ENCODE results near the gene EMILIN2. TPM values are rescaled to one million over a fixed set of nuclear protein-coding genes. Genes with fewer than 3 reads are reported as not detected.
"Not testable (repeated sequence)": the region's sequence is repeated elsewhere in the genome, so short reads cannot be mapped to it uniquely, and the experiment has no call there.

EMILIN2 gene
- polyA plus RNA-seq (ENCODE audit: insufficient read length), result 11.8 TPM
- long read RNA-seq, donor 1, full-length matches to known transcripts, result 7 of 7 reads
- long read RNA-seq, donor 1, partial matches to known transcripts, result 0 of 7 reads
- long read RNA-seq, donor 1, other reads (novel, unspliced or antisense), result 0 of 7 reads
- long read RNA-seq, donor 2, full-length matches to known transcripts, result 7 of 7 reads
- long read RNA-seq, donor 2, partial matches to known transcripts, result 0 of 7 reads
- long read RNA-seq, donor 2, other reads (novel, unspliced or antisense), result 0 of 7 reads
- long read RNA-seq, donor 3, partial matches to known transcripts, result 0 of 3 reads
- long read RNA-seq, donor 3, other reads (novel, unspliced or antisense), result 0 of 3 reads
- long read RNA-seq, donor 4, result 0 reads
- long read RNA-seq, donor 5, full-length matches to known transcripts, result 7 of 20 reads
- long read RNA-seq, donor 5, partial matches to known transcripts, result 13 of 20 reads
- long read RNA-seq, donor 5, other reads (novel, unspliced or antisense), result 0 of 20 reads
- long read RNA-seq, donor 6, full-length matches to known transcripts, result 5 of 5 reads
- long read RNA-seq, donor 6, partial matches to known transcripts, result 0 of 5 reads
- long read RNA-seq, donor 6, other reads (novel, unspliced or antisense), result 0 of 5 reads
- long read RNA-seq, donor 7, transcript EMILIN2-203 (4 exons, 775 nt), result major isoform, 9 of 9 reads
- long read RNA-seq, donor 7, partial matches to known transcripts, result 0 of 9 reads
- long read RNA-seq, donor 7, other reads (novel, unspliced or antisense), result 0 of 9 reads
- long read RNA-seq, donor 8, partial matches to known transcripts, result 0 of 3 reads
- long read RNA-seq, donor 8, other reads (novel, unspliced or antisense), result 0 of 3 reads

DNA sequence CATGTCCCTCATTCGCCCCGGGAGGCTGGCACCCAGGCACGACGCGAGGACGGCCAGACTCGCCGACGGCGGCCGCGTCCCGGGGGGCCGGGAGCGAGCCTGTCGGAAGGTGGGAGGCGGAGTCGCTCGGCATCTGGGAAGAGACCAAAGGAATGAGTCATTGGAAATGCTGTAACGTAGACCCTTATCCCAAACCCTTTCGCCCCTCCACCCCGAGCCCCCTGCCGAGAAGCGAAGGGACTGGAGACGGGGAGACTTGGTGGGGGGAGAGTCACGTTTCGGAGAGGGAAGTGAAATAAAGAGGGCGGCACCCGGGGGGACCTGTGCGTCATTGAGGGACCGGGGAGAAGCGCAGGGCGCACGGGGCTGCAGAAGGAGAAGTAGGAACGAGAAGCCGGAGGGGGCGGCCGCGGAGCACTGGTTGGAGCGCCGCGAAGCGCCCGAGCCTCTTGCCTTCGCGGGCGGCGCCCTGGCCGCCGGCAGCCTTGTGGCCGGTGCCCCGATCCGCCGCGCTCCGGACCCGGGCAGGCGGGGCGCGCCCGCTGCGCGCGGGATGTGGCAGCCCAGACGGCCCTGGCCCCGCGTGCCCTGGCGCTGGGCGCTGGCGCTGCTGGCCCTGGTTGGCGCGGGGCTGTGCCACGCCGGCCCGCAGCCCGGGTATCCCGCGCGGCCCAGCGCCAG is at the start of gene EMILIN2:
Gene EMILIN2, plus strand, starts transcription at position 371 of the 681 bp plus-strand sequence. Its CDS starts 183 bp downstream, at position 554.
- DNase-seq, result peak; percentile 39

DNA sequence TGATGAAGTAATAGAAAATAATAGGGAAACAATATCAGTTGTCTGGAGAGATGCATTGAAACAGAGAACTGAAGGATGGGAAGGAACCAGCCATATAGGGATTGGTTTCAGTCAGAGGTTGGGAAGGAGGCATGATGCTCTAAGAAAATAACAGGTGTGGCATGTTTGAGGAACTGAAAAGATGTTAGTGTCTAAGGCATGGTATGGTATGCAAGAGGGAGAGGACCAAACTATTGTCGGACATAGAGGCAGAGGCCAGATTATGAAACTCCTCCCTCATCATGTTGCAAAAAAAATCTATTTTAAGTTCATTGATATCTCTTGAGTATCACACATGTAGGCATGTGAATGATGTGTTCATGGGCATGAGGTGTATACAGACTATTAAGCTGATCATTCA is 48.9 kb upstream of the EMILIN2 start:
- DNase-seq, result no peak

DNA sequence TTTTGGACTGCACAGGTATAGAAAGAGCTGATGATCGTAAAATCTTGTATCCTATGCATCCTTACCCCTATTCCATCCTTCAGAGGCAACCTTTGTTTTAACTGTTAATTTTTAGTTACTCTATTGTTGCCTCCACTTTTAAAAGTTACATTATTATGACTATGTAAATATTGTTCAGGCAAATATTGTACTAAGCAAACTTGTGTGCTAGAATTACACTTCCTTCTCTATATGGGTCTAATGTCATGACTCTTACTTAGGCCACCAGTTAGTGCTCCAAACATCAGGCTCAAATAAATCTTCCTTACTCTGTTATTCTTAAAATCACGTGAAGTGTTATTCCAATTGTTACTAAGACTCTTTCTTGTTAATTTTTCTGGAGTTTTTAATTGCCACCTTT is 47.4 kb upstream of the EMILIN2 start:
- no peak for DNase-seq

DNA sequence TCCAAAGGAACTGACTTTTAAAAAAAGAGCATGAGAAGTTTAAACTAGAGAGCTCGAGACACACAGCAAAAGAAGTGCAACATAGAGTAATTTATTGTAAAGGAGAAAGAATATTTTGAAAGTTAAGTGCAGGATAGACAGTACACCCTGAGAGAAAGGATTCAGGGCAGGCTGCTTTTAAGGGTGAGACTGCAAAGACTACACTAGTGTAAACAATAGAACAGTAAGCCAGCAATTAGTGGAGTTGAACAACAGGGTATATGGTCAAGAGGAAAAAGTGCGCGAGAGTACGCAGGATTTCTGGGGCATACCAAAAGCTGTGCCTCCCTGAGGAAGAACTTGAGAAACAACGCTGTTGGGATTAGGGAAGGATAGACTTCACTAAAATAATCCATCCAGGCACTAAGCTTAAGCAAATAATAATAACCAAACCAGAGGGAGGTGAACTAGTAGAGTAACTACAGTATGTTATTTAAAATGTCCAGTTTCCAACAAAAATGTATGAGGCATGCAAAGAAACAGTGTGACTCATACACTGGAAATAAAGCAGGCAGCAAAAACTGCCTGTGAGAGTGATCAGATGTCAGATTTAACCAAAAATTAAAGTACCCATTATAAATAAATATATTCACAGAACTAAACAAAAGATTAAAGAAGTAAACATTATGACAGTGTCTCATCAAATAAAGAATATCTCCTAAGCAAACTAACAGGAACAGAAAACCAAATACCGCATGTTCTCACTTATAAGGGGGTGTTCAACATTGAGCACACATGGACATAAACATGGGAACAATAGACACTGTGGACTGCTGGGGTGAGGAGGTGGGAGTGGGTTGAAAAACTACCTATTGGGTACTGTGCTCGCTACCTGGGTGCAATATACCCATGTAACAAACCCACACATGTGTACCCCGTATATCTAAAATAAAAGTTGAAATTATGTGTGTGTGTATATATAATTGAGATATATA is 40.5 kb upstream of the EMILIN2 start:
- DNase-seq, result no peak

DNA sequence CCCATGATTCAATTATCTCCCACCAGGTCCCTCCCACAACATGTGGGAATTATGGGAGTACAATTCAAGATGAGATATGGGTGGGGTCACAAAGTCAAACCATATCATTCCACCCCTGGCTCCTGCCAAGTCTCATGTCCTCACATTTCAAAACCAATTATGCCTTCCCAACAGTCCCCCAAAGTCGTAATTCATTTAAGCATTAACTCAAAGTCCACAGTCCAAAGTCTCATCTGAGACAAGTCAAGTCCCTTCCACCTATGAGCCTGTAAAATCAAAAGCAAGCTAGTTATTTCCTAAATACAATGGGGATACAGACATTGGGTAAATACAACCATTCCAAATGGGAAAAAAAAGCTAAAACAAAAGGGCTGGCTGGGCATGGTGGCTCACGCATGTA is 38.2 kb upstream of the EMILIN2 start:
- not testable (repeated sequence) for DNase-seq

DNA sequence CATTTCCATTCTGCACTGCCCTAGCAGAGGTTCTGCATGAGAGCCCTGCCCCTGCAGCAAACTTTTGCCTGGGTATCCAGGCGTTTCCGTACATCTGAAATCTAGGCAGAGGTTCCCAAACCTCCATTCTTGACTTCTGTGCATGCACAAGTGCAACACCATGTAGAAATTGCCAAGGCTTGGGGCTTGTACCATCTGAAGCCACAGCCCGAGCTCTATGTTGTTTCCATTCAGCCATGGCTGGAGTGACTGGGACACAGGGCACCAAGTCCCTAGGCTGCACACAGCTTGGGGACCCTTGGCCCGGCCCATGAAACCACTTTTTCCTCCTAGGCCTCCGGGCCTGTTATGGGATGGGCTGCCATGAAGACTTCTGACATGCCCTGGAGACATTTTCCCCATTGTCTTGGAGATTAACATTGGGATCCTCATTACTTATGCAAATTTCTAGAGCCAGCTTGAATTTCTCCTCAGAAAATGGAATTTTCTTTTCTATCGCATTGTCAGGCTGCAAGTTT is 37.1 kb upstream of the EMILIN2 start:
- DNase-seq, result not testable (repeated sequence)

DNA sequence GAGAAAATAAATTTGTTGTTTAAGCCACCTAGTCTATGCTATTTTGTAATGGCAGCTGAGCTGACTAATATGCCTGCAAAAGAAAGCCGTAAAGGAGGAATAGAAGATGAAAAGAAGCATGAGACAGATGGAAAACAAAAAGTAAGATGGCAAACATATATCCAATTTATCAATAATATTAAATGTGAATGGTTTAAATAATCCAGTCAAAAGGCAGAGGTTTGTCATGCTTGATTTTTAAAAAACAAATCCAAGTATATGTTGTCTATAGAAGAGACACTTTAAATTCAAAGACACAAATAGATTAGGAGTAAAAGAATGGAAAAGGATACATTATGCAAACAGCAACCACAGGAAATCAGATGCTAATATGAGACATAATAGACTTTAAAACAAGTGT is 35.4 kb upstream of the EMILIN2 start:
- no peak for DNase-seq

DNA sequence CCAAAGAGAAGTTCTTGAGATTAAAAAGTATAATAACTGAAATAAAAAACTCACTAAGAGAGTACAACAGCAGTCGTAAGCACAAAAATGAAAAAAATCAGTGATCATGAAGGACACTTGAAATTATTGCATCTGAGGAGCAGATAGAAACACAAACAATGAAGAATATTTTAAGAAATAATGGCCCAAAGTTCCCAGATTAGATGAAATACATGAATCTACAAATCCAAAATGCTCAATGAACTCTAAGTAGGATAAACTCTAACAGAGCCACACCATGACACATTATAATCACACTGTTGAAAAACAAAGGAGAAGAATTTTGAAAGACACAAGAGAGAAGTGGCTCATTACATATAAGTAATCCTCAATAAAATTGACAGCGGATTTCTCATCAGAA is 31.9 kb upstream of the EMILIN2 start:
- DNase-seq, result no peak

DNA sequence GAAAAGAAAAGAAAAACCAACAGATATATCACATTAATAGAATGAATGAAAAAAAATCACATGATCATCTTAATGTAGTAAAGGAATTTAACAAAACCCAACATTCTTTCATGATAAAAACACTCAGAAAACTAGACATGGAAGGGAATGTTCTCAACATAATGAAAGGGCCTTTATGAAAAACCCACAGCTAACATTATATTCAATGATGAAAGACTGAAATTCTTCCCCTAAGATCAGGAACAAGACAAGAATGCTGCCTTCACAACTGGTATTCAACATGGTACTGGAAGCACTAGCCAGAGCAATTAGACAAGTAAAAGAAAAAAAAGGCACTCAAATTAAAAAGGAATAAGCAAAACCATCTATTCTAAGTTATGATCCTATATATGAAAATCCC is 28.5 kb upstream of the EMILIN2 start:
- DNase-seq, result no peak

DNA sequence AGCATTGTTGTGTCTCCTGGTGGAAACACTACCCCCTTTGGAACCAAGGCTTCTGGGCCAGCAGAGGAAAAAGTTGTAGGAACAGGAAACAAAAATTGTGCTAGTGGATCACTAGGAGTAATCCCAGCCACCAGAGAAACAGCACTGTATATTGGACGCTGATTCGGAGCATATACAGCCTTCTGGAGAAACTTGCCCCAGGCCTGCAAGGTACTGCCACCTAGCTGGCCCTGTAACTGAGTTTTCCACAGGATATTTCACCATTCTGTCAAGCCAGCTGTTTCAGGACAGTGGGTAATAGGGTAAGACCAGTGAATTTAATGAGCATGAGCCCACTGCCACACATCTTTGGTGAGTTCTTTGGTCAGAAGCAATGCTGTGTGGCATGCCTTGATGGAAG is 25.1 kb upstream of the EMILIN2 start:
- no peak for DNase-seq

DNA sequence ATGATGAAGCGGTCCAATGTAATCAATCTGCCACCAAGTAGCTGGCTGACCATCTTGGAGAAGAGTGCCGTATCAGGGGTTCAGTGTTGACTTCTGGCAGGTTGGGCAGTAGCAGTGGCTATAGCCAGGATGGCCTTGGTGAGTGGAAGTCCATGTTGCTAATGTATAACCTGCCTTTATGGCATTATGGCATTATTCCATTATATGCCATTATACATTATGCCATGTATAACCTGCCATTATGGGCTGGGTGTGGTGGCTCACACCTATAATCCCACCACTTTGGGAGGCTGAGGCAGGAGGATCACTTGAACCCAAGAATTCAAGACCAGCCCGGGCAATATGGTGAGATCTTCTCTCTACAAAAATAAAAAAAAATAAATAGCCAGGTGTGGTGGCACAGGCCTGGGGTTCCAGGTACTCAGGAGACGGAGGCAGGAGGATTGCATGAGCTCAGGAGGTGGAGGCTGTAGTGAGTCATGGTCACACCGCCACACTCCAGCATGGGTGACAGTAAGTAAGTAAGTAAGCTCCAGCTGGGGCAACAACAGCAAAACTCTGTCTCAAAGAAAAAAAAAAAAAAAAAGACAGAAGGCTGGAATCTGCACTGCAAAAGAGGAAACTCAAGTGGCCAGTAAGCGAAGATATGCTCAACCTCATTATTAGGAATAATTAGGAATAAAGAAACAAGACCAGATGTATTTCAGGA is 24.4 kb upstream of the EMILIN2 start:
- DNase-seq, result no peak

DNA sequence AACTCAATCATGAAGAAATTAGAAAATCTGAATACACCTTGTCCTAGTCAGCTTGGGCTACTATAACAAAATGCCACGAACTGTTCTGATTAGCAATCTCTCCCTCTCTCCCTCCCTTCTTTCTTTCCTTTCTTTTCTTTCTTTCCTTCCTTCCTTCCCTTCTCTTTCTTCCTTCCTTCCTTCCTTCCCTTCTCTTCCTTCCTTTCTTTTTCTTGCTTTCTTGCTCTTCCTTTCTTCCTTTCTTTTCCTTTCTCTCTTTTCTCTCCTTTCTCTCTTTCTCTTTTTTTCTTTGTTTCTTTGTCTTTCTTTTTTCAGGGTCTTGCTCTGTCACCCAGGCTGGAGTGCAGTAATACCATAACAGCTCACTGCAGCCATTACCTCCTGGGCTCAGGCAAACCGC is 23.6 kb upstream of the EMILIN2 start:
- DNase-seq, result no peak

DNA sequence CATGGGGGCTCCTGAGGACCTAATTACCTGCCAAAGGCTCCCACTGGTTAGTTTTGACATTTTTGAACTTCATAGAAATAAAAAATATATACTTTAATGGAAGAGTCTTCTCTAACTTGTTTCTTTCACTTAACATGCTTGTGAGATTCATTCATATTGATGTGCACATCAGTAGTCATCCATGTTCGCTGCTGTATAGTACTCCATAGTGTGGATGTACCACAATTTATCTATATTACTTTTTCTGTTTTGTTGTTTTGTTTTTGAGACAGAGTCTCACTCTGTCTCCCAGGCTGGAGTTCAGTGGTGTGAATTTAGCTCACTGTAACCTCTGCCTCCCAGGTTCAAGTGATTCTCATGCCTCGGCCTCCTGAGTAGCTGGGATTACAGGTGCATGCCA is 22.8 kb upstream of the EMILIN2 start:
- no peak for DNase-seq

DNA sequence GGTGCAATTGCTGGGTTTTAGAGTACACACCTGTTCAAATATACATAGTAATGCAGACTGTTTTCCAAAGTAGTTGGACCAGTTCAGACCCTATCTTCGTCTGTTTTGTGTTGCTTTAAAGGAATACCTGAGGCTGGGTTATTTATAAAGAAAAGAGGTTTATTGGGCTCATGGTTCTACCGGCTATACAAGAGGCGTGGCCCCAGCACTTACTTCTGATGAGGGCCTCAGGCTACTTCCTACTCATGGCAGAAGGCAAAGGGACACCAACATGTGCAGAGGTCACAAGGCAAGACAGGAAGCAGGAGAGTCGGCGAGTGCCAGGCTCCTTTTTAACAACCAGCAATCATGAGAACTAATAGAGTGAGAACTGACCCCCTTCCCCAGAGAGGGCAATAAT is 21.9 kb upstream of the EMILIN2 start:
- DNase-seq, result no peak

DNA sequence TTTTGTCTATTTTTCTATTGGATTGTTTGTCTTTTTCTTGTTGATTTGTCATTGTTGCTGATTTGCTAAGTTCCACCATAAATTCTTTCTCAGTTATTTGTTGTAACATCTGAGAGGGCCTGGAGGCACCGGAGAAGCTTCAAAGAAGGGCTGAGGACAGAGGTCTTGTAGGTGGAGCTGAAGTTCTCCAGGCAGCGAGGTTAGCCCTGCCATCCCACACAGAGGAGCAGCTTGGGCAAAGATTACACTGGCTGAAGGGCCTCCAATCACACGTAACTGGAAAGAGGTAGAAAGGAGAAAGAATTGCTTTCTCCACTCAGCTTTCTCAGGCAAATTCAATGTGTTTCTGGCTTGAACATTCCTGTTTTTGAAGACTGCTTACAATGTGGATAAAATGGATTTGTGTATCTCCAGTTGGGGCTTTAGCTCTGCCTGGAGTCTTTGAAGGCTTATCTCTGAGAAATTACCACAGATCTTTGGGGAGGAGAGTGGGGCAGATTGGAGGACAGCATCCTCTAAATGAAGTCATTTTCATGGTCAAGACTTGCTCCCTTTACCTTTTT is 21.1 kb upstream of the EMILIN2 start:
- DNase-seq, result no peak

DNA sequence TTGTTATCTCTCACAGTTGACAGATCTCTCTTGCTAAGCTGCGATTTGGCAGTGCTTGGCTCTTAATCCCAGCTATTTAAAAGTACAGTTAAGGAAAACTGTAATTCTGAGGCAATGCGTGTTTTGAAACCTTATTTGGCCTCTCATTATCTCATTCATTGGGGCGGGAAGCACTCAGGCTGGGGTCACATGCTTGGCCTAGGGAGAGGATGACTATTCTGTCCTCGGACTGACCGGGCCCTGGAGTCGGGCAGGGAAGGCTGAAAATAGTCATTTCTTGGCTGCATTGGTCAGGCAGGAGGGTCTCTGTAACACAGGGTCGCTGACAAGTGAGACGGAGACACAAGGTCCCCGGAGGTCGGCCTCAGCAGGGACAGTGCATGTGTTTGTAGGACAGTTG is 20.2 kb upstream of the EMILIN2 start:
- DNase-seq, result no peak

DNA sequence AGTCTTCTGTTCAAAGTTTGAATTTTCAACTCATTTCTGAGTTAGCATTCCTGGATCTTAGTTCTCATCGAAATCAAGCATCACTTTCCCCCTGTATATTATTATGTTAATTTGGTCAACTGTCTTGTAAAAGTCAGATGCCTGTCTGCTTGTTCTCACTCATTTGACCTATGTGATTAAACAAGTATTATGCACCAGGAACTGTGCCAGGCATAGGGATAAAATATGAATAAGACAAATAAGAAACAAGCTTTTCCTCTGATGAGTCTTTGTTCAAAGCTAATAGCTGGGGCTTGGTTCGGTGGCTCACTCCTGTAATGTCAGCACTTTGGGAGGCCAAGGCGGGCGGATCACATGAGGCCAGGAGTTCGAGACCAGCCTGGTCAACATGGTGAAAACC is 19.7 kb upstream of the EMILIN2 start:
- no peak for DNase-seq

DNA sequence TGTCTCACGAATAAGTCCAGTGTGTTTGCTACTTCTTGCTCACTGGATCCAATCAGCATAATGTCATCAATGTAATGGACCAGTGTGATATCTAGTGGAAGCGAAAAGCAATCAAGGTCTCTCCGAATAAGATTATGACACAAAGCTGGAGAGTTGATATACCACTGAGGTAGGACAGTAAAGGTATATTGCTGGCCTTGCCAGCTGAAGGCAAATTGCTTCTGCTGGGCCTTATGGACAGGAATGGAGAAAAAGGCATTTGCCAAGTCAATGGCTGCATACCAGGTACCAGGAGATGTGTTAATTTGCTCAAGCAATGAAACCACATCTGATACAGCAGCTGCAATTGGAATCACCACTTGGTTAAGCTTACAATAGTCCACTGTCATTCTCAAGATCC is 10.7 kb upstream of the EMILIN2 start:
- not testable (repeated sequence) for DNase-seq

DNA sequence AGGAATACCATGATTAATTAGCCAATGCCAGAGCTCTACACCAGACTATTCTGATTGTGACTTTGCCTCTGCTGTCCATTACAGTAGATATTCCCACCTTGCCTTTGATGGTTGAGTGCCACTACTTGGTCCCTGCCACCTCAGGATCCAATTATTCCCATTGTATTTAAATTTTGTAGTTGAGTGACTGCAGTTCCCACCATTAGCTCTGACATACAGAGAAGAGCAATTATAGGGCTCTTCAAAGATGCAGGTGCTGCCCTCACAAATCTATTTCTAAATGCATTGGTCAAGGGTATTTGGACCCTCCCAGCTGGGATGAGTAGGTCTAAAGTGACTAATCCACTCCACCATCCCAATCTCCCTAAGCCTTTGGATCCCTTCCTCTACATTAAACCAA is 9.5 kb upstream of the EMILIN2 start:
- not testable (repeated sequence) for DNase-seq

DNA sequence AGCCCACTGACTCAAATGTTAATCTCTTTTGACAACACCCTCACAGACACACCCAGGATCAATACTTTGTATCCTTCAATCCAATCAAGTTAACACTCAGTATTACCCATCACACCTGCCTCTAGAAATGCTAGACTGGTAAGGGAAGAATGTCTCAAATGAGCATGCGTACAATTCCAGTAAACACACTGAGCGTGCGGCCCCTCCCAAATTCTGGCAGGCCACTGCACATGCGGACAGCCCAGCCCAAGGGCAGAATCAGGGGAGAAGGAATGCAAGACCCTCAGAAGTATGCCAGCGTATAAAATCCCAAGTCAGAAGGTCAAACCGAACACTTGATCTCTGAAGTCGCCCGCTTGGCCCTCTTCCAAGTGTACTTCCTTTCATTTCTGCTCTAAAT is 7.6 kb upstream of the EMILIN2 start:
- no peak for DNase-seq
